Esophagus squamous epithelium (tissue), 4 donors: ENCODE results near the gene PSMD8.

ENCODE experiments used
- CTCF ChIP-seq, 6 experiments: fragments of 450-650 bp in 4 of 6; fragments of 200-600 bp in 2 of 6; sonication (generic) in 2 of 6; IDR thresholded peaks; one replicate each; pipeline ENCODE4 v1.5.1; 2016 to 2019; ENCODE audit warnings: antibody characterized with exemption in 6 of 6, mild to moderate bottlenecking in 4 of 6, moderate library complexity in 4 of 6
- POLR2A ChIP-seq, 4 donors: fragments of 450-650 bp; IDR thresholded peaks; one replicate each; pipeline ENCODE4 v1.6.1; 2017; ENCODE audit warnings: antibody characterized with exemption in 4 of 4, mild to moderate bottlenecking in 4 of 4, moderate library complexity in 3 of 4

- TF ChIP-seq CTCF (IDR thresholded peaks at IDR 0.05) (no peak), POLR2A (IDR thresholded peaks at IDR 0.05) (no peak)
These were observed 18.3 kb upstream of the PSMD8 start for GRCh38 chr19:38355728-38356725.
